IPS-18c (cell line): ENCODE measurements around the gene PILRB.
"Not testable (repeated sequence)": the region's sequence is repeated elsewhere in the genome, so short reads cannot be mapped to it uniquely, and the experiment has no call there.

Experiments used
- H3K4me3 ChIP-seq: 2 replicates; pipeline ENCODE4 v1.7.0; 2013; ENCODE audit warnings: low read depth, mild to moderate bottlenecking, low read length, moderate library complexity; ENCODE audit not compliant: insufficient read depth
- H3K9me3 ChIP-seq: one replicate; pipeline ENCODE4 v1.6.1; 2013; ENCODE audit warnings: mild to moderate bottlenecking, low read length, moderate library complexity; ENCODE audit not compliant: control insufficient read depth, insufficient read depth

PILRB gene

GRCh38 chr7:100370746-100371145 is 12.8 kb downstream of the PILRB start:
- H3K9me3 ChIP-seq = no peaks in the 10 kb centered on the region
- no peak overlapping the region for H3K4me3 ChIP-seq

- Histone ChIP-seq H3K4me3 (no peak overlapping the region), H3K9me3 (no peaks in the 10 kb centered on the region)
Measured at GRCh38 chr7:100371561-100372171, 13.7 kb downstream of the PILRB start.

- no peak overlapping the region for H3K4me3 ChIP-seq
- H3K9me3 ChIP-seq = no peaks in the 10 kb centered on the region
Measured at GRCh38 chr7:100372256-100372655, 14.3 kb downstream of the PILRB start.

- Histone ChIP-seq H3K4me3 (no peak overlapping the region), H3K9me3 (no peaks in the 10 kb centered on the region)
Measured at GRCh38 chr7:100372694-100373093, 14.8 kb downstream of the PILRB start.

- no peaks in the 10 kb centered on the region for H3K9me3 ChIP-seq
- H3K4me3 ChIP-seq = no peak within 1 kb of the TSS
Measured at GRCh38 chr7:100373261-100373831, 15.4 kb downstream of the PILRB start, which contains the start of gene PILRA. PILRA (plus strand) TSS chr7:100373487; CDS start chr7:100373657, 170 bp downstream.

- not testable (repeated sequence) for H3K9me3 ChIP-seq, H3K4me3 ChIP-seq
Measured at GRCh38 chr7:100373870-100374598, 16.1 kb downstream of the PILRB start.

GRCh38 chr7:100374601-100375000 is 16.7 kb downstream of the PILRB start:
- H3K9me3 ChIP-seq = no peaks in the 10 kb centered on the region

GRCh38 chr7:100376066-100376465 is 18.1 kb downstream of the PILRB start:
- H3K9me3 ChIP-seq = no peaks in the 10 kb centered on the region
- no peak overlapping the region for H3K4me3 ChIP-seq

More at GRCh38 chr7:100374601-100375000, 16.7 kb downstream of the PILRB start:
- H3K4me3 ChIP-seq = no peak overlapping the region

GRCh38 chr7:100378114-100378755 is 20.3 kb downstream of the PILRB start:
- Histone ChIP-seq H3K4me3 (no peak overlapping the region), H3K9me3 (peaks cover 2% of the 10 kb centered on the region)

GRCh38 chr7:100380196-100380595 is 22.3 kb downstream of the PILRB start:
- H3K9me3 ChIP-seq = peaks cover 2% of the 10 kb centered on the region
- no peak overlapping the region for H3K4me3 ChIP-seq

GRCh38 chr7:100381531-100382233 is 23.8 kb downstream of the PILRB start:
- H3K4me3 ChIP-seq = peak overlapping the region; percentile 28; the same call in 1 of the 2 replicates
- H3K9me3 ChIP-seq = not testable (repeated sequence)

- not testable (repeated sequence) for H3K9me3 ChIP-seq, H3K4me3 ChIP-seq
Measured at GRCh38 chr7:100382234-100382853, 24.4 kb downstream of the PILRB start.

GRCh38 chr7:100384628-100385294 is 26.8 kb downstream of the PILRB start:
- Histone ChIP-seq H3K9me3 (peaks cover 2% of the 10 kb centered on the region), H3K4me3 (no peak overlapping the region)

- H3K4me3 ChIP-seq = no peak overlapping the region
- peaks cover 1% of the 10 kb centered on the region for H3K9me3 ChIP-seq
Measured at GRCh38 chr7:100386940-100387339, 29.0 kb downstream of the PILRB start.

- Histone ChIP-seq H3K4me3 (no peak overlapping the region), H3K9me3 (no peaks in the 10 kb centered on the region)
Measured at GRCh38 chr7:100387695-100388094, 29.8 kb downstream of the PILRB start.

- no peaks in the 10 kb centered on the region for H3K9me3 ChIP-seq
Measured at GRCh38 chr7:100389437-100390088, 31.6 kb downstream of the PILRB start.

More at GRCh38 chr7:100389437-100390088, 31.6 kb downstream of the PILRB start:
- H3K4me3 ChIP-seq = no peak overlapping the region
